H1 (cell line): ENCODE data around the gene GNB3. TPM values are rescaled to one million over a fixed set of nuclear protein-coding genes. Genes with fewer than 3 reads are reported as not detected.

ENCODE experiments used
- ATF2 ChIP-seq: IDR thresholded peaks from 2 replicates; pipeline ENCODE4 v1.6.1; 2012; ENCODE audit warnings: low read length, inconsistent platforms
- BACH1 ChIP-seq: IDR thresholded peaks from 2 replicates; pipeline ENCODE4 v1.6.1; 2012; ENCODE audit warnings: low read length, improper control_type of control experiment
- BRCA1 ChIP-seq: IDR thresholded peaks from 2 replicates; pipeline ENCODE4 v1.6.1; 2012; ENCODE audit warnings: low read depth, low read length, improper control_type of control experiment
- CHD2 ChIP-seq: IDR thresholded peaks from 2 replicates; pipeline ENCODE4 v1.6.1; 2012; ENCODE audit warnings: low read length, improper control_type of control experiment
- E2F6 ChIP-seq: IDR thresholded peaks from 2 replicates; pipeline ENCODE4 v1.6.1; 2012; ENCODE audit warnings: inconsistent platforms
- RBBP5 ChIP-seq: IDR thresholded peaks from 2 replicates; pipeline ENCODE4 v1.7.1; 2012; ENCODE audit warnings: low read depth, mild to moderate bottlenecking, inconsistent platforms, low read length, moderate library complexity, borderline replicate concordance
- SIRT6 ChIP-seq: IDR thresholded peaks from one replicate; pipeline ENCODE4 v1.7.1; 2012; ENCODE audit warnings: low read length, inconsistent platforms
- SP1 ChIP-seq: IDR thresholded peaks from 2 replicates; pipeline ENCODE4 v1.6.1; 2011; ENCODE audit warnings: low read depth, low read length
- TEAD4 ChIP-seq: IDR thresholded peaks from 2 replicates; pipeline ENCODE4 v1.6.1; 2012; ENCODE audit warnings: low read depth, low read length, inconsistent platforms, mixed read lengths
- USF2 ChIP-seq: IDR thresholded peaks from 2 replicates; pipeline ENCODE4 v1.6.1; 2011; ENCODE audit warnings: low read length, improper control_type of control experiment
- ZNF274 ChIP-seq: IDR thresholded peaks from 2 replicates; pipeline ENCODE4 v1.7.0; 2012; ENCODE audit warnings: low read length, borderline replicate concordance; ENCODE audit errors: extremely low read depth
- polyA plus RNA-seq, 7 experiments: library from polyadenylated mRNA; depleted of rRNA in 3 of 7; stranded (reverse) in 5 of 7; unstranded in 2 of 7; fragments of >200 nt in 5 of 7; fragments of 200-250 nt in 2 of 7; gene quantifications; 1 replicate in 5 of 7; 2 replicates in 1 of 7; 4 replicates in 1 of 7; pipeline versions ENCODE4 v1.2.1 to v1.2.3, GENCODE V29; 2011 to 2013; ENCODE audit warnings: missing spikeins in 2 of 7, mixed read lengths in 2 of 7
- total RNA-seq: library from RNA; stranded (reverse); fragmentation: NEBNext Ultra II Directional; extraction: Animal tissue kit (Norgen Biotek cat#: 25700); gene quantifications from 2 replicates; pipeline ENCODE4 v1.2.1, GENCODE V29; 2021

The GNB3 gene
- total and polyA plus RNA-seq, 2 of the 8 experiments (the other 6 are each of a cell fraction or from before 2014, with no cell fraction given): 9.9 TPM

- TF ChIP-seq E2F6 (no peak), RBBP5 (peak; percentile 66), ZNF274 (no peak), SP1 (no peak), ATF2 (no peak), USF2 (no peak), BACH1 (no peak), SIRT6 (no peak), CHD2 (no peak), BRCA1 (no peak), TEAD4 (no peak)
Measured at GRCh38 chr12:6821591-6822425, 18.9 kb upstream of the GNB3 start, which contains the start of gene GPR162 (continued).
